Fibroblast of gingiva (primary cell): ENCODE measurements around the gene HOTAIR.

ENCODE experiments used
- DNase-seq: peaks from one replicate; pipeline ENCODE4 v3.0.0-alpha.2; 2011; ENCODE audit warnings: low read depth

The HOTAIR gene

DNA sequence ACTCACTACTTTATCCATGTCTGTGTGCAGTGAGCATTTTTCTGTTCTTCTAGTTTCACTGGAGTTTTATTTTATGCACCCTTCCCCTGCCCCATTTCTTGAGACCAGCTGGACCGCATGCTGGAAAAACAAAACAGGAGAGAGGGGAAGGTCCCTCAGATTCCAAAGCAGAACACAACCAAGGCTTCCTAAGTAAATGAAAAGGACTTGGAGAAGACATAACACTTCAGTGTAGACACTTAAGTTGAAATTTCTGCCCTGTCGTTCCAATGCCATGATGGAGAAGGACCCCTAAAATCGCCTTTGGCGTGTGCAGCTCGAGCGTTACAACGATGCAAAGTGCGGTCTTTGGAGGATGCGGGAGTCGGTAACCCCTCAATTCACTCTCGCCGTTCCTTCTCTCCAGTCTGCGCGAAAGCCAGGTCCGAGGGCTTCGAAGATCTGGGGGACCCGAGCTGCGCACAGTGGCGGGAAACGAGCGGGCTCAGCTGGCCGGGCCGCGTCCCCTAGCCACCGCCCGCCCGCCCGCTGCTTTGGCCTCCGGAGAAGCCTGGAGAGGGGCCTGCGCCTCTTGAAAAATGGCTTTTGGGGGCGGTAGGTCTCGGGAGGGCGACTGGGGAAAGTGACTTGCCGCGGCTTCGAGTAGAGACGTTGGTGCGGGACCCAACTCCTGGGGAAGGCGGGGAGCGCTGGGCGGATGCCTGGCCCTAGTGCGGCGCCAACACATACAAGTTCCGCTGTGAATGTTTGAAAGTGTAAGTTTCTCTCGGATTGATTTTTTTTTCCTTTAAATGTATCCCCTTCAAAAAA lies 47.3 kb downstream of the HOTAIR start:
- DNase-seq, result no peak

DNA sequence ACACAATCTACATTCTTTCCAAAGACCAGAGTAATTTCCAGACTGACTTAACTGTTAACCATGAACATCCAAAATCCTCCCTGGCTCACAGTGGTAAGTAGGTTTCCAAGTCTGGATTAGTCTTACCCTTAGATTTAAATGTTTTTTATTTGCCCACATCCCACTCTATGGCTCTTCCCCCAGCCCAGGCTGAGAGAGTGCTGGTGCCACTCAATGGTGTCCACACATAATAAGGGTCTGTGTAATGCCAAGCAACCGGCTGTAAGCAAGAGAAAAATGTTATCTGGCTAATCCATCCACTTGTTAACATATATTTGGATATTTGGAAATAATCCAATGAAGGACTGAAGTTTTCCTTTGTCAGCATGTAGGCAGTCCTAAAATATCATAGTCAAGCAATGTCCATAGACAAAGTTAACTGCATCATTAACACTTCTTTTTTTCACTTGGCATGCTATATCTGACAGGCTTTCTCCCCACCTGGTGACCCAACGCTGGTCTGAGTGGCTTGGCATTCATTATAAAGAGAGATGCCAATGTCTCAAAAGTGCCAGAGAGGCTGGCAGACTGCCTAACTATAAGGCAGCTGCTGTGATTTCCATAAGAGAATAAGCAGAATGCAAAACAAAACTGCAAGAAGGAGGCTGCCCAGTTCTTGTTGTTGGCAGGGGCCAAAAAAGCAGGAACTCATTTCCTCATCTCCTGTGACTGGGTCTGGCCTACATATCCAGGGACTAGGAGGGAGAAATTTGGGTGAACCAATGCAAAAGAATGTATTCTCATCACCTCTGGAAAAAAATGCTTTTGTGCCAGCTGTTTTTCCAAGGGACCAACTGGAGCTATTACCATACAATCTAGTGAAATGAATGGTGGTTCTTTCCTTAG lies 50.0 kb downstream of the HOTAIR start:
- no peak for DNase-seq

DNA sequence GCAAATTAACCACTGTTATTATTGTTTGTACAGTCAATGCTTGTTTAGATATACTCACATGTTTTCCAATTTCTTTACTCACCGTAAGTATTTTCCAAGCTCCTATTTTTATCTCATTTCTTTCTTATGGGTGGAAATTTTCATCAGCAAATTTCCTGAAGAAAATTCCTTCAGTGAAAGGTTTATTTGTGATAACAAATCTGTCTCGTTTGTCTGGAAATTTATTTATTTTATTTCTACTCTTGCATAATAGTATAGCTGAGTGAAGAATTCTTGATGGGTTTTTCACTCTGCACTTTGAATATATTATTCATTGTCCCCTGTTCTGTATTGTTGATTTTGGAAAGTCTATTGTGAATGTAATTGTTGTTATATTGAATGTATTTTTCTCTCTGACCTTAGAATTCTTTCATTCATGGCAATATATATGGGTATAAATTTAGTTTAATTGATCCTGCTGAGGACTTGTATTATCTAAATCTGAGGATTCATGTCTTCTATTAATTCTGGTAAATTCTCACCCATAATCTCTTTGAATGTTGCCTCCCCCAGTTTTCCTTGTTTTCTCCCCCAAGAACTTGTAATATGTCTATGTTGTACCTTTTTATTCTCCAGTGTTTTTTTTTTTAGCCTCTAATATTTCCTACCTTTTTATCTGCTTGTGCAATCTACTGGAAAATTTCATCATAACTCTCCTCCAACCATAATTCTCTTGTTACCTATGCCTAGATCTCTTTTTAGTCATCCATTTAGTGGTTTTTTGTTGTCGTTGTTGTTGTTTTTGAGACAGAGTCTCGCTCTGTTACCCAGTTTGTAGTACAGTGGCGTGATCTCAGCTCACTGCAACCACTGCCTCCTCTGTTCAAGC lies 57.7 kb downstream of the HOTAIR start:
- DNase-seq, result no peak
